Bronchial epithelial cell (primary cell): ENCODE measurements around the gene JARID2. TPM values are rescaled to one million over a fixed set of nuclear protein-coding genes. Genes with fewer than 3 reads are reported as not detected.

Source experiments
- DNase-seq: peaks from one replicate; pipeline ENCODE4 v3.0.0-alpha.2; 2010; ENCODE audit warnings: low read depth
- FAIRE-seq: peaks from 2 replicates; lab custom pipeline; 2011; peaks lifted over from hg19 to GRCh38; lab: Jason Lieb, UNC
- H3K27me3 ChIP-seq: 2 replicates; pipeline ENCODE4 v1.5.1; 2011; ENCODE audit warnings: low read length; ENCODE audit not compliant: control insufficient read depth, insufficient read depth
- H3K36me3 ChIP-seq: 2 replicates; pipeline ENCODE4 v1.5.1; 2011; ENCODE audit warnings: low read length; ENCODE audit not compliant: control insufficient read depth, insufficient read depth
- H3K4me3 ChIP-seq: 2 replicates; pipeline ENCODE4 v1.5.1; 2011; ENCODE audit warnings: mild to moderate bottlenecking, low read depth, low read length, control low read depth
- total RNA-seq: library from RNA; depleted of rRNA; stranded (reverse); fragments of >200 nt; gene quantifications from 2 replicates; pipeline ENCODE4 v1.2.1, GENCODE V29; 2014
- TF ChIP-seq, protein P1 (sequence below): IDR thresholded peaks from 2 replicates; pipeline ENCODE4 v1.5.1; 2011; ENCODE audit warnings: mild to moderate bottlenecking, moderate library complexity, low read length, control low read depth, inconsistent platforms; ENCODE audit not compliant: insufficient read depth, severe bottlenecking

Gene JARID2
- total RNA-seq: 29.2 and 40.5 TPM in 2 replicates

DNA sequence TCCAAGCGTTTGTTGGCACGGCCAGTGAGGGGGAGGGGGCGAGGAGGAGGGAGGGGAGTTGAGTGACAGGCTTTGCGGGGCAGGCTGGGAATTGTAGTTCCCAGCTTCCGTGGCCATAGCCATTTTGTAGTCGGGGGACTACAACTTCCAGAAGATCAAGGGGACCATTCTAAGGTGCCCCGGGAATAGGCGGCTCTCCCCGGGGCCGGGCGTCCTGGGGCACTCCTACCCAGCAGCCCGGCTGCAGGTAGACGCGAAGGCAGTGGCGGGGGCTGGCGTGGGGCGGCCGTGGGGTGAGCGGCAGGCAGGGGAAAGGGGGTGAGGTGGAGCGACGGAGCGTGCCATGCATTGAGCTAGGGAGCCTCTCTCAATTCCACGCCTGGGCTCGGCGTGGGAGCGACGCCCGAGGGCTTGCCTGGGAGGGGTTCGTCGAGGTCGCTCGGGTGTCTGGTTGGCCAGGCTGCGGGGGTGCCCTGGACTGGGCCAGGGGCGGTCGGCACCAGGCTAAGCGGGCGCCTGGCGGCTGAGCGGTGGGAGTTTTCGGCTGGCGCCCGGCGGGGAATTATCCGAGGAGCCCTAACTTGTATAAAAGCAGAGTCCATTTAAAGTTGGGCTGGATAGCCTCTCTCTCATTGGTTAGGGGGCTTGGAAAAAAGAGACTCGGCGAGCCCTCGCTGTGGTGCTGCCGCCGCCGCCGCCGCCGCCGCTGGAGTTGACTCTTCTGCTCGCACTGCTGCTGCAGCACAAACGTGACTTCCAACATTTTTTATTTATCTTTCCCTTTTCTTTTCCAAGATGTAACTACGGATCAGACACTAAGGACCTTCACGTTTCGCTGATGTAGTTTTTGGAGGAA is at the start of gene JARID2:
TSS of gene JARID2 (plus strand) at position 709 of the 856 bp plus-strand sequence. CDS start 471 bp downstream, outside the sequence.
- FAIRE-seq (no peak), DNase-seq (peak; percentile 92)
- H3K27me3 ChIP-seq: no peaks in the 10 kb centered on the region
- no peaks in the 10 kb centered on the region for H3K36me3 ChIP-seq
- TF ChIP-seq, protein P1, sequence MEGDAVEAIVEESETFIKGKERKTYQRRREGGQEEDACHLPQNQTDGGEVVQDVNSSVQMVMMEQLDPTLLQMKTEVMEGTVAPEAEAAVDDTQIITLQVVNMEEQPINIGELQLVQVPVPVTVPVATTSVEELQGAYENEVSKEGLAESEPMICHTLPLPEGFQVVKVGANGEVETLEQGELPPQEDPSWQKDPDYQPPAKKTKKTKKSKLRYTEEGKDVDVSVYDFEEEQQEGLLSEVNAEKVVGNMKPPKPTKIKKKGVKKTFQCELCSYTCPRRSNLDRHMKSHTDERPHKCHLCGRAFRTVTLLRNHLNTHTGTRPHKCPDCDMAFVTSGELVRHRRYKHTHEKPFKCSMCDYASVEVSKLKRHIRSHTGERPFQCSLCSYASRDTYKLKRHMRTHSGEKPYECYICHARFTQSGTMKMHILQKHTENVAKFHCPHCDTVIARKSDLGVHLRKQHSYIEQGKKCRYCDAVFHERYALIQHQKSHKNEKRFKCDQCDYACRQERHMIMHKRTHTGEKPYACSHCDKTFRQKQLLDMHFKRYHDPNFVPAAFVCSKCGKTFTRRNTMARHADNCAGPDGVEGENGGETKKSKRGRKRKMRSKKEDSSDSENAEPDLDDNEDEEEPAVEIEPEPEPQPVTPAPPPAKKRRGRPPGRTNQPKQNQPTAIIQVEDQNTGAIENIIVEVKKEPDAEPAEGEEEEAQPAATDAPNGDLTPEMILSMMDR: no peak
- H3K4me3 ChIP-seq: peak within 1 kb of the TSS; percentile 95

DNA sequence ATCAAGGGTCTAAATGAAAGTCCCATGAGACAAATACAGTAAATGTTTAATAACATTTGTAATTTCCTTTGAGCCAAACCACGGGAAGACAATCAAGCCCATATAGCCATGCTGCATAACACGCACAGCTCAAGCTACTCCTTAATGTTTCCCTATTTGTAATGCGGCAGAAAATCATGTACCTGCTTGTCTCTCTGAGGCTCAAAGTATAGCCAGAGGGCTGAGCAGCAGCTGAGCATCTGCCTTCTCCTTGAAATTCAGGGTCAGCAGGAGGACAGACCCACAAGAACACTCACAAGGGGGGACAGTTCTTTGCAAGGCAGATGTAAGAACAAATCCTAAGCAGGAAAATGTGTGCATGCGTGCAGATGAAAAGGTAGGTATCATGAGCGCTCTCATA is 45.8 kb upstream of the JARID2 start:
- FAIRE-seq (no peak), DNase-seq (peak; percentile 76)
- H3K27me3 ChIP-seq: no peaks in the 10 kb centered on the region
- no peak overlapping the region for H3K4me3 ChIP-seq
- H3K36me3 ChIP-seq: no peaks in the 10 kb centered on the region
- TF ChIP-seq, protein P1: no peak

DNA sequence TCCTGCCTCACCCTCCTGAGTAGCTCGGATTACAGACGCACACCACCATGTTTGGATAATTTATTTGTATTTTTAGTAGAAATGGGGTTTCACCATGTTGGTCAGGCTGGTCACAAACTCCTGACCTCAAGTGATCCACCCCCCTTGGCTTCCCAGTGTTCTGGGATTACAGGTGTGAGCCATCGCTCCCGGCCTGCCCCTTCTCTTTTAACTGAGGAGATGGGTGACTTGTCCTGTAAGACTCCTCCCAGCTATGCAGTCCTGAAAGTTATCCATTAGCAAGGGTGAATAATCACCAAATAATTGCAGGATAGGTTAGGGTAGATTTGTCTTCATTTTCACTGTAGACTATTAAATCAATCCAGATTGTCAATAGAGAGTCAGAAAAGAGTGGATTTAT is 40.5 kb upstream of the JARID2 start:
- Histone ChIP-seq H3K27me3 (no peaks in the 10 kb centered on the region), H3K36me3 (no peaks in the 10 kb centered on the region), H3K4me3 (no peak overlapping the region)
- TF ChIP-seq, protein P1: no peak
- DNase-seq: no peak
- no peak for FAIRE-seq

DNA sequence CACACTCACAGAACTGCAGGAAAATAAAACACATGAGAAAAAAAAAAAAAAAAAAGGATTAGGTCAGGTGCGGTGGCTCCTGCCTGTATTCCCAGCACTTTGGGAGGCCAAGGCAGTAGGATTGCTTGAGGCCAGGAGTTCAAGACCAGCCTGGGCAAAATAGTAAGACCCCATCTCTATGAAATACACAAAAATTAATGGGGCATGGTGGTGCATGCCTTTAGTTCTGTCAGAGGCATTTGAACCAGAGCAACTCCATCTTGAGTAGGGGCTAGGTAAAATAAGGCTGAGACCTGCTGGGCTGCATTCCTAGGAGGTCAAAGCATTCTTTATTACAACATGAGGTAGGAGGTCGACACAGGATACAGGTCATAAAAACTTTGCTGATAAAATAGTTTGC is 39.0 kb upstream of the JARID2 start:
- Histone ChIP-seq H3K27me3 (no peaks in the 10 kb centered on the region), H3K36me3 (no peaks in the 10 kb centered on the region), H3K4me3 (no peak overlapping the region)
- no peak for FAIRE-seq
- no peak for DNase-seq
- TF ChIP-seq, protein P1: no peak

DNA sequence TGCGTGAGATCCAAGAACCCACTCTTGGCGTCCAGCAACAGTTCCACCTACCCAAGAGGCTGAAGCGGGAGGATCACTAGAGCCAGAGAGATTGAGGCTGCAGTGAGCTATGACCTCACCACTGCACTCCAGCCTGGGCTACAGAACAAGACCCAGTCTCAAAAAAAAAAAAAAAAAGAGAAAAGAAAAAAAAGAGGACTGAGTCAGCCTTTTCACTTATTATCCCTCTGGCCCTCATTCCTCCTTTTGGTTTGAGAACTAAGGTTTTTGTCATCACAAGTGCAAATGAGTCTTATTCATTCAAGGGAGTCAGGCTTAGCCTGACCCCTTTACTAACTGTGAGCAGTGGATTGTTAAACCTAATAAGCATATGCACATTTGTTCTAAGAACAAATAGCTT is 37.9 kb upstream of the JARID2 start:
- TF ChIP-seq, protein P1: no peak
- no peaks in the 10 kb centered on the region for H3K36me3 ChIP-seq
- no peak for FAIRE-seq
- H3K4me3 ChIP-seq: no peak overlapping the region
- DNase-seq: no peak
- H3K27me3 ChIP-seq: no peaks in the 10 kb centered on the region
